ENCODE results near the gene PSMD11. TPM values are rescaled to one million over a fixed set of nuclear protein-coding genes. Genes with fewer than 3 reads are reported as not detected.

Gene PSMD11
- total and polyA plus RNA-seq, 2 of the 13 experiments (the other 11 are each of a cell fraction or from before 2014, with no cell fraction given), result 69.8 to 152 TPM

GRCh38 chr17:32444301-32445073 is at the start of gene PSMD11 (continued):
- TF ChIP-seq, protein P1, sequence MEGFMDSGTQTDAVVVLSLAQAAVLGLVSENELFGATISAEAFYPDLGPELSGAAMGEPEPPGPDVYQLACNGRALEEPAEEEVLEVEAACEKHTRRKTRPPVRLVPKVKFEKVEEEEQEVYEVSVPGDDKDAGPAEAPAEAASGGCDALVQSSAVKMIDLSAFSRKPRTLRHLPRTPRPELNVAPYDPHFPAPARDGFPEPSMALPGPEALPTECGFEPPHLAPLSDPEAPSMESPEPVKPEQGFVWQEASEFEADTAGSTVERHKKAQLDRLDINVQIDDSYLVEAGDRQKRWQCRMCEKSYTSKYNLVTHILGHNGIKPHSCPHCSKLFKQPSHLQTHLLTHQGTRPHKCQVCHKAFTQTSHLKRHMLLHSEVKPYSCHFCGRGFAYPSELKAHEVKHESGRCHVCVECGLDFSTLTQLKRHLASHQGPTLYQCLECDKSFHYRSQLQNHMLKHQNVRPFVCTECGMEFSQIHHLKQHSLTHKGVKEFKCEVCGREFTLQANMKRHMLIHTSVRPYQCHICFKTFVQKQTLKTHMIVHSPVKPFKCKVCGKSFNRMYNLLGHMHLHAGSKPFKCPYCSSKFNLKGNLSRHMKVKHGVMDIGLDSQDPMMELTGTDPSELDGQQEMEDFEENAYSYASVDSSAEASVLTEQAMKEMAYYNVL (CRISPR knock-in tag; IDR thresholded peaks at IDR 0.05; ENCODE audit: borderline replicate concordance), result peak; percentile 38; the same call in 1 of the 2 replicates
- TF ChIP-seq DRAP1 (CRISPR knock-in tag; IDR thresholded peaks at IDR 0.05), result 0 out of 2 replicates have a peak, but pooled peaks have one; percentile 5
- peak; percentile 86 for TF ChIP-seq KLF9 (CRISPR knock-in tag; IDR thresholded peaks at IDR 0.05; ENCODE audit: low read depth)
- TF ChIP-seq SP4 (CRISPR knock-in tag; IDR thresholded peaks at IDR 0.05), result peak; percentile 63
- peak; percentile 74; the same call in 1 of the 2 replicates for TF ChIP-seq ZMAT3 (CRISPR knock-in tag; conservative IDR thresholded peaks at IDR 0.05)
- peak; percentile 78 for TF ChIP-seq RAD21 (CRISPR knock-in tag; IDR thresholded peaks at IDR 0.05)
- TF ChIP-seq POLR2G (IDR thresholded peaks at IDR 0.05; ENCODE audit: low read depth, low read length), result peak; percentile 79
- TF ChIP-seq MAFG (CRISPR knock-in tag; IDR thresholded peaks at IDR 0.05), result peak; percentile 63; the same call in 1 of the 2 replicates
- TF ChIP-seq HDAC1 (CRISPR knock-in tag; IDR thresholded peaks at IDR 0.05), result peak; percentile 81
- peak; percentile 66; the same call in 1 of the 2 replicates for TF ChIP-seq ZNF350 (CRISPR knock-in tag; IDR thresholded peaks at IDR 0.05; ENCODE audit: borderline replicate concordance, low read depth)
- peak; percentile 74 for TF ChIP-seq ZNF709 (CRISPR knock-in tag; IDR thresholded peaks at IDR 0.05)
- no peak for TF ChIP-seq ZNF570 (CRISPR knock-in tag; IDR thresholded peaks at IDR 0.05; ENCODE audit: borderline replicate concordance)
- TF ChIP-seq NONO (IDR thresholded peaks at IDR 0.05), result no peak
- TF ChIP-seq NONO (CRISPR knock-in tag; conservative IDR thresholded peaks at IDR 0.05), result peak; percentile 76
- TF ChIP-seq SPEN (CRISPR knock-in tag; IDR thresholded peaks at IDR 0.05; ENCODE audit: low read depth), result peak; percentile 77
- TF ChIP-seq, protein P2, sequence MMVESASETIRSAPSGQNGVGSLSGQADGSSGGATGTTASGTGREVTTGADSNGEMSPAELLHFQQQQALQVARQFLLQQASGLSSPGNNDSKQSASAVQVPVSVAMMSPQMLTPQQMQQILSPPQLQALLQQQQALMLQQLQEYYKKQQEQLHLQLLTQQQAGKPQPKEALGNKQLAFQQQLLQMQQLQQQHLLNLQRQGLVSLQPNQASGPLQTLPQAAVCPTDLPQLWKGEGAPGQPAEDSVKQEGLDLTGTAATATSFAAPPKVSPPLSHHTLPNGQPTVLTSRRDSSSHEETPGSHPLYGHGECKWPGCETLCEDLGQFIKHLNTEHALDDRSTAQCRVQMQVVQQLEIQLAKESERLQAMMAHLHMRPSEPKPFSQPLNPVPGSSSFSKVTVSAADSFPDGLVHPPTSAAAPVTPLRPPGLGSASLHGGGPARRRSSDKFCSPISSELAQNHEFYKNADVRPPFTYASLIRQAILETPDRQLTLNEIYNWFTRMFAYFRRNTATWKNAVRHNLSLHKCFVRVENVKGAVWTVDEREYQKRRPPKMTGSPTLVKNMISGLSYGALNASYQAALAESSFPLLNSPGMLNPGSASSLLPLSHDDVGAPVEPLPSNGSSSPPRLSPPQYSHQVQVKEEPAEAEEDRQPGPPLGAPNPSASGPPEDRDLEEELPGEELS (CRISPR knock-in tag; IDR thresholded peaks at IDR 0.05), result peak; percentile 53; the same call in 1 of the 2 replicates
- TF ChIP-seq ZNF501 (CRISPR knock-in tag; IDR thresholded peaks at IDR 0.05), result peak; percentile 94
- no peak; the same call in 1 of the 2 replicates for TF ChIP-seq ARHGAP35 (CRISPR knock-in tag; IDR thresholded peaks at IDR 0.05; ENCODE audit: borderline replicate concordance)
- TF ChIP-seq, protein P3, sequence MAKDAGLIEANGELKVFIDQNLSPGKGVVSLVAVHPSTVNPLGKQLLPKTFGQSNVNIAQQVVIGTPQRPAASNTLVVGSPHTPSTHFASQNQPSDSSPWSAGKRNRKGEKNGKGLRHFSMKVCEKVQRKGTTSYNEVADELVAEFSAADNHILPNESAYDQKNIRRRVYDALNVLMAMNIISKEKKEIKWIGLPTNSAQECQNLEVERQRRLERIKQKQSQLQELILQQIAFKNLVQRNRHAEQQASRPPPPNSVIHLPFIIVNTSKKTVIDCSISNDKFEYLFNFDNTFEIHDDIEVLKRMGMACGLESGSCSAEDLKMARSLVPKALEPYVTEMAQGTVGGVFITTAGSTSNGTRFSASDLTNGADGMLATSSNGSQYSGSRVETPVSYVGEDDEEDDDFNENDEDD (CRISPR knock-in tag; IDR thresholded peaks at IDR 0.05; ENCODE audit: borderline replicate concordance), result peak; percentile 75; the same call in 1 of the 2 replicates
- TF ChIP-seq ZSCAN12 (CRISPR knock-in tag; IDR thresholded peaks at IDR 0.05), result no peak
